ENCODE measurements around the gene ACTRT2.

ACTRT2 gene

GRCh38 chr1:3014443-3015268, 6.6 kb upstream of the ACTRT2 start:
- no peaks in the 10 kb centered on the region for H3K36me3 ChIP-seq (ENCODE audit: control insufficient read depth in 1 of 2, insufficient read depth in 2 of 2, low read length in 2 of 2)
- no peak overlapping the region for H3K23ac ChIP-seq (ENCODE audit: low read length)
- H3K27me3 ChIP-seq (ENCODE audit: insufficient read depth, low read length): no peaks in the 10 kb centered on the region
- H2AFZ ChIP-seq (ENCODE audit: insufficient read depth, low read length, poor library complexity): no peak overlapping the region
- H2BK5ac ChIP-seq (ENCODE audit: low read depth, low read length, poor library complexity): no peak overlapping the region
- H3K18ac ChIP-seq (ENCODE audit: low read length): no peak overlapping the region
- H3K4me1 ChIP-seq (ENCODE audit: control insufficient read depth in 1 of 2, insufficient read depth in 2 of 2, low read length in 2 of 2): no peaks in the 10 kb centered on the region
- no peak overlapping the region for H4K91ac ChIP-seq (ENCODE audit: low read depth, low read length)
- H3K9ac ChIP-seq (ENCODE audit: low read length): no peak overlapping the region
- H4K8ac ChIP-seq (ENCODE audit: low read depth, low read length): no peak overlapping the region
- H3K4ac ChIP-seq (ENCODE audit: low read depth, low read length): no peak overlapping the region
- no peak for DNase-seq
- H2AK5ac ChIP-seq (ENCODE audit: low read length): no peak overlapping the region
- H2BK120ac ChIP-seq (ENCODE audit: insufficient read depth, low read length, poor library complexity): no peak overlapping the region
- no peaks in the 10 kb centered on the region for H3K79me2 ChIP-seq (ENCODE audit: control insufficient read depth, insufficient read depth, low read length, poor library complexity)
- H3K9me3 ChIP-seq (ENCODE audit: insufficient read depth, low read depth, low read length): peaks cover 26% of the 10 kb centered on the region
- no CpG with 5 or more reads among the region's 26 CpGs for WGBS (ENCODE audit: extremely low coverage, insufficient coverage, insufficient read length)
- no peak overlapping the region for H3K4me3 ChIP-seq (ENCODE audit: low read depth, low read length)
- H4K12ac ChIP-seq (ENCODE audit: low read depth, low read length): no peak overlapping the region
- H3K79me1 ChIP-seq (ENCODE audit: low read length): no peaks in the 10 kb centered on the region
- no peak overlapping the region for H3K4me2 ChIP-seq (ENCODE audit: low read length)
- no peak overlapping the region for H3K27ac ChIP-seq (ENCODE audit: low read depth, low read length)
- H2BK12ac ChIP-seq (ENCODE audit: low read length): no peak overlapping the region
- no peak overlapping the region for H3K14ac ChIP-seq (ENCODE audit: low read length)

- Histone ChIP-seq H2AK5ac (ENCODE audit: low read length) (no peak overlapping the region), H3K27me3 (ENCODE audit: insufficient read depth, low read length) (no peaks in the 10 kb centered on the region), H2AFZ (ENCODE audit: insufficient read depth, low read length, poor library complexity) (no peak overlapping the region), H4K12ac (ENCODE audit: low read depth, low read length) (no peak overlapping the region), H3K4ac (ENCODE audit: low read depth, low read length) (no peak overlapping the region), H2BK120ac (ENCODE audit: insufficient read depth, low read length, poor library complexity) (no peak overlapping the region), H3K4me3 (ENCODE audit: low read depth, low read length) (no peak overlapping the region), H3K79me2 (ENCODE audit: control insufficient read depth, insufficient read depth, low read length, poor library complexity) (no peaks in the 10 kb centered on the region), H3K36me3 (ENCODE audit: control insufficient read depth in 1 of 2, insufficient read depth in 2 of 2, low read length in 2 of 2) (no peaks in the 10 kb centered on the region), H4K91ac (ENCODE audit: low read depth, low read length) (no peak overlapping the region), H3K18ac (ENCODE audit: low read length) (no peak overlapping the region), H3K79me1 (ENCODE audit: low read length) (no peaks in the 10 kb centered on the region), H3K23ac (ENCODE audit: low read length) (no peak overlapping the region), H4K8ac (ENCODE audit: low read depth, low read length) (no peak overlapping the region), H3K14ac (ENCODE audit: low read length) (no peak overlapping the region), H2BK12ac (ENCODE audit: low read length) (no peak overlapping the region), H3K27ac (ENCODE audit: low read depth, low read length) (no peak overlapping the region), H3K9me3 (ENCODE audit: insufficient read depth, low read depth, low read length) (peaks cover 30% of the 10 kb centered on the region), H3K9ac (ENCODE audit: low read length) (no peak overlapping the region), H3K4me1 (ENCODE audit: control insufficient read depth in 1 of 2, insufficient read depth in 2 of 2, low read length in 2 of 2) (no peaks in the 10 kb centered on the region), H2BK5ac (ENCODE audit: low read depth, low read length, poor library complexity) (no peak overlapping the region), H3K4me2 (ENCODE audit: low read length) (no peak overlapping the region)
- no peak for DNase-seq
- WGBS (ENCODE audit: extremely low coverage, insufficient coverage, insufficient read length): no CpG with 5 or more reads among the region's 10 CpGs
These were observed 6.0 kb upstream of the ACTRT2 start for GRCh38 chr1:3015269-3015635.

- WGBS (ENCODE audit: extremely low coverage, insufficient coverage, insufficient read length): no CpG with 5 or more reads among the region's 5 CpGs
- Histone ChIP-seq H3K4ac (ENCODE audit: low read depth, low read length) (no peak overlapping the region), H3K27ac (ENCODE audit: low read depth, low read length) (no peak overlapping the region), H3K4me2 (ENCODE audit: low read length) (no peak overlapping the region), H2AK5ac (ENCODE audit: low read length) (no peak overlapping the region), H2AFZ (ENCODE audit: insufficient read depth, low read length, poor library complexity) (no peak overlapping the region), H2BK120ac (ENCODE audit: insufficient read depth, low read length, poor library complexity) (no peak overlapping the region), H4K8ac (ENCODE audit: low read depth, low read length) (no peak overlapping the region), H3K36me3 (ENCODE audit: control insufficient read depth in 1 of 2, insufficient read depth in 2 of 2, low read length in 2 of 2) (no peaks in the 10 kb centered on the region), H3K79me1 (ENCODE audit: low read length) (no peaks in the 10 kb centered on the region), H3K9ac (ENCODE audit: low read length) (no peak overlapping the region), H4K91ac (ENCODE audit: low read depth, low read length) (no peak overlapping the region), H2BK5ac (ENCODE audit: low read depth, low read length, poor library complexity) (no peak overlapping the region), H3K4me3 (ENCODE audit: low read depth, low read length) (no peak overlapping the region), H3K18ac (ENCODE audit: low read length) (no peak overlapping the region), H3K14ac (ENCODE audit: low read length) (no peak overlapping the region), H3K23ac (ENCODE audit: low read length) (no peak overlapping the region), H3K79me2 (ENCODE audit: control insufficient read depth, insufficient read depth, low read length, poor library complexity) (no peaks in the 10 kb centered on the region), H3K27me3 (ENCODE audit: insufficient read depth, low read length) (no peaks in the 10 kb centered on the region), H2BK12ac (ENCODE audit: low read length) (no peak overlapping the region), H3K9me3 (ENCODE audit: insufficient read depth, low read depth, low read length) (peaks cover 30% of the 10 kb centered on the region), H3K4me1 (ENCODE audit: control insufficient read depth in 1 of 2, insufficient read depth in 2 of 2, low read length in 2 of 2) (no peaks in the 10 kb centered on the region), H4K12ac (ENCODE audit: low read depth, low read length) (no peak overlapping the region)
- DNase-seq: no peak
These were observed 5.5 kb upstream of the ACTRT2 start for GRCh38 chr1:3015744-3016143.

GRCh38 chr1:3016641-3017439, 4.4 kb upstream of the ACTRT2 start:
- Histone ChIP-seq H3K9ac (ENCODE audit: low read length) (no peak overlapping the region), H3K79me1 (ENCODE audit: low read length) (no peaks in the 10 kb centered on the region), H4K8ac (ENCODE audit: low read depth, low read length) (no peak overlapping the region), H3K23ac (ENCODE audit: low read length) (no peak overlapping the region), H4K12ac (ENCODE audit: low read depth, low read length) (no peak overlapping the region), H2BK120ac (ENCODE audit: insufficient read depth, low read length, poor library complexity) (no peak overlapping the region), H3K4me1 (ENCODE audit: control insufficient read depth in 1 of 2, insufficient read depth in 2 of 2, low read length in 2 of 2) (no peaks in the 10 kb centered on the region), H3K27me3 (ENCODE audit: insufficient read depth, low read length) (no peaks in the 10 kb centered on the region), H3K4me3 (ENCODE audit: low read depth, low read length) (no peak overlapping the region), H3K4ac (ENCODE audit: low read depth, low read length) (no peak overlapping the region), H2AK5ac (ENCODE audit: low read length) (no peak overlapping the region), H4K91ac (ENCODE audit: low read depth, low read length) (no peak overlapping the region), H2BK5ac (ENCODE audit: low read depth, low read length, poor library complexity) (no peak overlapping the region), H3K9me3 (ENCODE audit: insufficient read depth, low read depth, low read length) (peaks cover 24% of the 10 kb centered on the region), H2BK12ac (ENCODE audit: low read length) (no peak overlapping the region), H3K79me2 (ENCODE audit: control insufficient read depth, insufficient read depth, low read length, poor library complexity) (no peaks in the 10 kb centered on the region), H2AFZ (ENCODE audit: insufficient read depth, low read length, poor library complexity) (no peak overlapping the region), H3K18ac (ENCODE audit: low read length) (no peak overlapping the region), H3K4me2 (ENCODE audit: low read length) (no peak overlapping the region), H3K36me3 (ENCODE audit: control insufficient read depth in 1 of 2, insufficient read depth in 2 of 2, low read length in 2 of 2) (no peaks in the 10 kb centered on the region), H3K27ac (ENCODE audit: low read depth, low read length) (no peak overlapping the region), H3K14ac (ENCODE audit: low read length) (no peak overlapping the region)
- no CpG with 5 or more reads among the region's 22 CpGs for WGBS (ENCODE audit: extremely low coverage, insufficient coverage, insufficient read length)
- DNase-seq: no peak
